CD14-positive monocyte (primary cell): ENCODE measurements around the gene ABHD17B. TPM values are rescaled to one million over a fixed set of nuclear protein-coding genes. Genes with fewer than 3 reads are reported as not detected.

Source experiments
- DNase-seq, 3 donors: peaks; one replicate each; pipeline ENCODE4 v3.0.0-alpha.2; 2011 to 2022
- H2AFZ ChIP-seq: 2 replicates; pipeline ENCODE4 v1.6.0; 2012; ENCODE audit warnings: mild to moderate bottlenecking, low read depth, low read length, inconsistent platforms; ENCODE audit not compliant: insufficient read depth, poor library complexity, severe bottlenecking
- H3K27ac ChIP-seq, 2 donors: 1 replicate in 1 of 2; 2 replicates in 1 of 2; pipeline ENCODE4 v1.5.1; 2012 to 2013; ENCODE audit warnings: low read length in 2 of 2, control low read depth in 1 of 2, inconsistent platforms in 1 of 2, low read depth in 1 of 2, mild to moderate bottlenecking in 1 of 2
- H3K27me3 ChIP-seq, 2 donors: one replicate each; pipeline versions ENCODE4 v1.6.0 to v1.6.1; 2011 to 2013; ENCODE audit warnings: low read length in 2 of 2; ENCODE audit not compliant: control insufficient read depth in 2 of 2, insufficient read depth in 2 of 2
- H3K36me3 ChIP-seq, 2 donors: replicated peaks in 1 of 2; 1 replicate in 1 of 2; 2 replicates in 1 of 2; pipeline versions ENCODE4 v1.5.1 to v1.6.1; 2012 to 2013; ENCODE audit warnings: low read length in 2 of 2, control low read depth in 1 of 2, inconsistent platforms in 1 of 2, mild to moderate bottlenecking in 1 of 2; ENCODE audit not compliant: insufficient read depth in 2 of 2, control insufficient read depth in 1 of 2
- H3K4me1 ChIP-seq, 2 donors: 1 replicate in 1 of 2; 2 replicates in 1 of 2; pipeline versions ENCODE4 v1.5.1 to v1.6.1; 2012 to 2013; ENCODE audit warnings: low read length in 2 of 2, control low read depth in 1 of 2, inconsistent platforms in 1 of 2, mild to moderate bottlenecking in 1 of 2, moderate library complexity in 1 of 2; ENCODE audit not compliant: insufficient read depth in 2 of 2, control insufficient read depth in 1 of 2
- H3K4me2 ChIP-seq: replicated peaks from 2 replicates; pipeline ENCODE3; 2012; ENCODE audit warnings: low read length, moderate library complexity, mild to moderate bottlenecking; ENCODE audit not compliant: poor library complexity, severe bottlenecking; ENCODE audit errors: extremely low read depth
- H3K4me3 ChIP-seq, 3 experiments: fragments of 200-600 bp in 1 of 3; sonication (generic) in 1 of 3; replicated peaks in 1 of 3; 1 replicate in 2 of 3; 2 replicates in 1 of 3; pipeline ENCODE4 v1.5.1; 2011 to 2013; ENCODE audit warnings: low read length in 3 of 3, mild to moderate bottlenecking in 3 of 3, control low read depth in 2 of 3, low read depth in 2 of 3, inconsistent platforms in 1 of 3, moderate library complexity in 1 of 3
- H3K79me2 ChIP-seq: 2 replicates; pipeline ENCODE4 v1.6.0; 2012; ENCODE audit warnings: mild to moderate bottlenecking, control low read depth, inconsistent platforms, low read length, moderate library complexity; ENCODE audit not compliant: insufficient read depth
- H3K9ac ChIP-seq: 2 replicates; pipeline ENCODE4 v1.6.0; 2017; ENCODE audit warnings: low read length, mild to moderate bottlenecking; ENCODE audit not compliant: insufficient read depth, poor library complexity, severe bottlenecking
- H3K9me3 ChIP-seq, 2 donors: replicated peaks in 1 of 2; 1 replicate in 1 of 2; 2 replicates in 1 of 2; pipeline versions ENCODE4 v1.5.1 to v1.6.1; 2012 to 2013; ENCODE audit warnings: low read length in 2 of 2, control low read depth in 1 of 2; ENCODE audit not compliant: control insufficient read depth in 1 of 2, insufficient read depth in 1 of 2
- H4K20me1 ChIP-seq: 2 replicates; pipeline ENCODE4 v1.6.0; 2012; ENCODE audit warnings: mild to moderate bottlenecking, low read length, control low read depth, moderate library complexity; ENCODE audit not compliant: insufficient read depth
- H3K27ac Mint-ChIP-seq, 7 donors: one replicate each; pipeline ENCODE4 v1.8.0; 2020; ENCODE audit warnings: mild to moderate bottlenecking in 7 of 7, mixed read lengths in 7 of 7, moderate library complexity in 6 of 7, inconsistent platforms in 2 of 7
- H3K27me3 Mint-ChIP-seq, 3 donors: one replicate each; pipeline ENCODE4 v1.8.0; 2021 to 2022; ENCODE audit warnings: low read depth in 3 of 3, mild to moderate bottlenecking in 3 of 3, mixed read lengths in 3 of 3, moderate library complexity in 3 of 3, inconsistent platforms in 1 of 3
- H3K36me3 Mint-ChIP-seq, 2 donors: one replicate each; pipeline ENCODE4 v1.8.0; 2020; ENCODE audit warnings: mixed read lengths in 2 of 2, inconsistent platforms in 1 of 2, mild to moderate bottlenecking in 1 of 2
- H3K4me1 Mint-ChIP-seq: one replicate; pipeline ENCODE4 v1.8.0; 2020; ENCODE audit warnings: mild to moderate bottlenecking, mixed read lengths
- H3K4me3 Mint-ChIP-seq, 2 donors: one replicate each; pipeline ENCODE4 v1.8.0; 2020; ENCODE audit warnings: mild to moderate bottlenecking in 2 of 2, mixed read lengths in 2 of 2, moderate library complexity in 1 of 2
- H3K9me3 Mint-ChIP-seq, 7 donors: one replicate each; pipeline ENCODE4 v1.8.0; 2020 to 2022; ENCODE audit warnings: mixed read lengths in 7 of 7, mild to moderate bottlenecking in 6 of 7, moderate library complexity in 6 of 7, inconsistent platforms in 2 of 7
- WGBS: methylation state at CpG from one replicate; pipeline ENCODE4 v1.1.5; 2013; ENCODE audit warnings: missing lambda C conversion rate; ENCODE audit not compliant: insufficient coverage; 5-methylcytosine and 5-hydroxymethylcytosine counted together
- intact Hi-C, 2 donors: fragments of 100-400 bp; cut with micrococcal nuclease; formaldehyde crosslinking; loops; one replicate each; pipeline versions ENCODE4 v1.15.0 to v1.15.1; 2023
- polyA plus RNA-seq, 3 donors: library from polyadenylated mRNA; depleted of rRNA in 1 of 3; unstranded in 2 of 3; stranded (reverse) in 1 of 3; fragments of 300-500 nt in 2 of 3; fragments of >200 nt in 1 of 3; fragmentation: Illumina TruSeq in 2 of 3; gene quantifications; 1 replicate in 2 of 3; 2 replicates in 1 of 3; pipeline ENCODE4 v1.2.3, GENCODE V29; 2012 to 2021
- small RNA-seq: library from RNA; depleted of rRNA; stranded (forward); fragments of <200 nt; gene quantifications from one replicate; pipeline ENCODE3, GENCODE V24; 2012; ENCODE audit warnings: low read depth; ENCODE audit not compliant: insufficient read length
- TF ChIP-seq, protein P1 (sequence below): fragments of 200-600 bp; IDR thresholded peaks from one replicate; pipeline ENCODE4 v1.8.0; 2022; ENCODE audit warnings: antibody characterized with exemption, mild to moderate bottlenecking

The ABHD17B gene
- polyA plus RNA-seq, 3 donors: 4.1 to 12.8 (median 12.3) TPM

DNA sequence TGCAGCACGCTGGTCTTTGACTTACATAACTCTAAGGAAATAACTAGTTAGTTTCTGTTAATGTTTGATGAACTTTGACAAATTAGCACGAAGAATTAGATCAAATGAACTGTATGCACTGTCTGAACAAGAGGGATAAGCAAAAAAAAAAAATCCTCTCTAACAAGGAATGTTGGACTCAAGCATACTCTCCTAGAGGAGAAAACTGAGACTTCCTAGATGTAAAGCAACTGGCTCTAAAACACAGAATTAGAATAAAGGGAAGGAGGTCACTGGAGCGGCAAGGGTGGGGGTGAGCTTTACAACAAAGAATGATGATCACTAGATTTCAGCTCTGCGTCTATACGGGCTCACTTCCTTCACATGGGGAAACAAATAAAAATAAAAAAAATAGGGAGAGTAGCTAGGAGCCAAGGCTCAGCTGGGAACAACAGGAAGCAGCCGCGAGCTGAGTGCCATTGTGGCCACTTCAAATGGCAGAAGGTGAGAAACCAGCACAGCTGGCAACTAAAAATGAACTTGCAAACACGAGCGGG lies 94.0 kb downstream of the ABHD17B start:
- Histone ChIP-seq H3K79me2 (no peaks in the 10 kb centered on the region), H2AFZ (no peak overlapping the region), H3K27ac (no peak overlapping the region), H3K4me1 (no peaks in the 10 kb centered on the region), H3K27me3 (no peaks in the 10 kb centered on the region), H4K20me1 (no peaks in the 10 kb centered on the region), H3K4me2 (no peak overlapping the region), H3K9ac (no peak overlapping the region), H3K9me3 (no peaks in the 10 kb centered on the region), H3K4me3 (no peak overlapping the region), H3K36me3 (no peaks in the 10 kb centered on the region)
- TF ChIP-seq, protein P1, sequence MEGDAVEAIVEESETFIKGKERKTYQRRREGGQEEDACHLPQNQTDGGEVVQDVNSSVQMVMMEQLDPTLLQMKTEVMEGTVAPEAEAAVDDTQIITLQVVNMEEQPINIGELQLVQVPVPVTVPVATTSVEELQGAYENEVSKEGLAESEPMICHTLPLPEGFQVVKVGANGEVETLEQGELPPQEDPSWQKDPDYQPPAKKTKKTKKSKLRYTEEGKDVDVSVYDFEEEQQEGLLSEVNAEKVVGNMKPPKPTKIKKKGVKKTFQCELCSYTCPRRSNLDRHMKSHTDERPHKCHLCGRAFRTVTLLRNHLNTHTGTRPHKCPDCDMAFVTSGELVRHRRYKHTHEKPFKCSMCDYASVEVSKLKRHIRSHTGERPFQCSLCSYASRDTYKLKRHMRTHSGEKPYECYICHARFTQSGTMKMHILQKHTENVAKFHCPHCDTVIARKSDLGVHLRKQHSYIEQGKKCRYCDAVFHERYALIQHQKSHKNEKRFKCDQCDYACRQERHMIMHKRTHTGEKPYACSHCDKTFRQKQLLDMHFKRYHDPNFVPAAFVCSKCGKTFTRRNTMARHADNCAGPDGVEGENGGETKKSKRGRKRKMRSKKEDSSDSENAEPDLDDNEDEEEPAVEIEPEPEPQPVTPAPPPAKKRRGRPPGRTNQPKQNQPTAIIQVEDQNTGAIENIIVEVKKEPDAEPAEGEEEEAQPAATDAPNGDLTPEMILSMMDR: no peak
- Mint-ChIP-seq H3K27me3 (peaks cover 0 to 3% (median 0%) of the 10 kb centered on the region in 3 donors), H3K4me1 (peaks cover 6% of the 10 kb centered on the region), H3K4me3 (no peak overlapping the region), H3K36me3 (no peaks in the 10 kb centered on the region), H3K27ac (peak overlapping the region in 1 of 7 donors; percentile 46), H3K9me3 (no peaks in the 10 kb centered on the region)
- WGBS: 5% methylated on average over 4 of the region's 9 CpGs
- no peak for DNase-seq
- intact Hi-C loops: no loop called here

Small RNA genes lying within 50 kb of the gene (small RNA-seq; reads per million reads assigned to genes)
- gene RF00019: not detected

Other genes starting within 250 kb of the ABHD17B start
- 10 to 100 TPM; 11.6 to 58.7 (median 21.4) TPM for gene CEMIP2, start 142.7 kb downstream of the ABHD17B start, polyA plus RNA-seq
- gene C9orf85, start 446 bp upstream of the ABHD17B start, polyA plus RNA-seq: 1 to 10 TPM; 4.5 to 6.4 (median 5.4) TPM
- not detected for gene C9orf57, start 149.4 kb upstream of the ABHD17B start, polyA plus RNA-seq
- gene GDA, start 238.2 kb upstream of the ABHD17B start, polyA plus RNA-seq: not detected